Skin epidermis (tissue), 12 donors: ENCODE measurements around the gene SHANK1.

Source experiments
- H3K27ac ChIP-seq, 21 experiments: fragments of 200-600 bp; sonication (generic) in 11 of 21; one replicate each; pipeline ENCODE4 v1.5.0; 2020; ENCODE audit warnings: mild to moderate bottlenecking in 3 of 21, inconsistent platforms in 2 of 21, moderate library complexity in 2 of 21
- H3K4me3 ChIP-seq, 7 experiments: fragments of 200-600 bp; sonication (generic) in 2 of 7; one replicate each; pipeline ENCODE4 v1.5.0; 2020; ENCODE audit warnings: inconsistent platforms in 2 of 7, mild to moderate bottlenecking in 2 of 7, moderate library complexity in 1 of 7

Gene SHANK1

DNA sequence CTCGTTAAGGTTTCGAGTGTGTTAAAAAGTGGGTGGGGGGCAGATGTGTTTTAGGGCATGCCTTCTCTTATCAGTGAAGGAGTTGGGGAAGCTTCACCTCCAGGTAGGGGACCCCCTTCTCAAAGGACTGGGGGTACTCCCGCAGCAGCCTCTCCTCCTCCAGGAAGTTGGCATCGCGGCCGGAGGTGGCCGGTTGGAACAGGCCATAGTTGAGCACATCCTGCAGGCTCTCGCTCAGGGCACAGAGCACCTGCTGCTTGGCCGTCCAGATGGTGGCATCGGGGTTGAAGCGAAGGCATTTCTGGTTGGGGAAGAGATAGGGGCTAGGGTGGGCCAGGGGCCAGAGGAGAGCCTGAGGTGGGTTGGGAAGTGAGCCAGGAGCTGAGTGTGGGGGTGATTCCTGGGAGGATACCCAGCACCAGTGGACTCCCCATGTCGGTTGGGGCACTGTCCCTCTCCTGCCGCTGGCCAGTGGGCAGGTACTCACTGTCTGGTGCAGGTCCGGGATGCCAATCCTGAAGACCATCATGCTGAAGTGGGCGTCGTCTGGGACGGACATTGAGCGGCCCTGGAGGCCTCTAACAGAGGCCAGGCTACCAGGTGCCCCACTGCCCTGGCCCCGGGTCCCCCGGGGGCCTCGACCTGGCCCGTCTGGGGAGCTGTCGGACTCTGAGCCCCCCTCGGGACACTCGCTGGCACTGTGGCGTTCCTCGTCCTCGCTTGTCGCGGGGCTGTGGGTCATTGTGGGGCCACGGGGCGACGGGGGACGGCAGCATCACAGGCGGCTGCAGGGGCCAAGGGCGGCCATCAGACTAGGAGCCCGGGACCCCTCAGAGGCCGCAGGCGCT, 3.2 kb downstream of the SHANK1 start:
- Histone ChIP-seq H3K4me3 (no peak overlapping the region), H3K27ac (no peak overlapping the region)

DNA sequence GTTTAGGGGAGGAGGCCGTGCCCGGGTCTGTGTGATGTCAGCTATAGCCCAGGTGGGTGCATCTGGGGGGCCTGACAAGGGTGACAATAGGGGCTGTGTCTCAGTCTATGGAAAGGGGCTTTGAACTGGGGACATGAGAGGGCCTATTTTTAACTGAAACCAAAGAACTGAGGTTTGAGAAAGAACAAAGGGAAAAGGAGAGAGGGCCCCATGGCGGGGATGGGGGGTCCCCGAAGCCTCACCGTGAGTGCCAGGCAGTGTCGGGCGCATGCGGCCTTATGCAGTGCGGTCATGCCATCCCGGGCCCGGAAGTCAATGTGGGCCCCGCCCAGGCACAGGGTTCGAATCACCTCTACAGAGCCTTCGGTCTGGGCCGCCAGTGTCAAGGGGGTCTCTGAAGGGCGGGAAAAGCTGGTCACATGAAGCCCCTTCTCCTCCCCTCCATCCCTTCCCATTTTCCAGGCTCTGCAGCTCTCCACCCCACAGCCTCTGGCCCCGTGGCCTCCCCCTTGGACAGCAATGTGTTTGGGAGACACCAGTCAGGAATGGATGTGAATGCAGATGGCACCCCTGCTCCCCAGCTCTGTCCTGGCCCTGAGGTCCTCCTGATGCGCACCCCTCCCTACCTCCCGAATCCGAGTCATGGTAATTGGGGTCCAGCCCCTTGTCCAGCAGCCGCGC, 5.9 kb downstream of the SHANK1 start:
- Histone ChIP-seq H3K27ac (no peak overlapping the region), H3K4me3 (no peak overlapping the region)

DNA sequence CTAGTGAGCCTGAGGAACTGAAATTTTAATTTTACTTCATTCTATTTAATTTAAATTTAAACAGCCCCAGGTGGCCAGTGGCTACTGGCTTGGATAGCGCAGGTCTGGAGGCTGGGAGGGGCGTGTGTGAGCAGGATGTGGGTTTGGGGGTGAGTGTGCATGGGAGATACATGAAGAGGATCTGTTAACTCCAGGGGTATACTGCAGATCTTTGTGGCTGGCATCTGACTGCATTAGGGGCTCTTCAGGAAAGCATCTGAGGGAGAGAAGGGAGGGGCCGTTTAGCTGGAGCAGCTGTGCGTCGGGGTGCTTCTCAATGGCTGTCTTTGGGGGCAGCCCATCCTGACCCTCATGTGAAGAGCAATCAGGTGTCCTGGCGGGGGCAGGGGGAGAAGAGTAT, 6.8 kb downstream of the SHANK1 start:
- no peak overlapping the region for H3K27ac ChIP-seq
- H3K4me3 ChIP-seq = no peak overlapping the region

DNA sequence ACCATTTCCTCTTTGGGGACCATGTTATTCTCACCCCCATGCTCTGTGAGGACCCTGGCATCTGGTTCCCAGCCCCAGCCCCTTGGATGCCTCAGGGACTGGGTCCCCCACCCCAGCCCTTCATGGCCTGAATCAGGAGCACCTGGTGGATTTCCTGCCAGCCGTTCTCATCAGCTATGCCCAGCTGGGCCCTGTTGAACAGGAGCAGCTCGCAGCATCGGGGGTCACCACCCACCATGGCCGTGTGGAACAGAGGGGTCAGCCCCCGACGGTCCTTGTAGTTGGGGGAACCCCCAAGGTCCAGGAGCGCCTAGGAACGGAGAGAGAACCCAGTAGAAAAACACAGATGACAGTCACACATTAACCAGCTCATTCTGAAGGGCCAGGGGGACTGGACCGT, 7.8 kb downstream of the SHANK1 start:
- H3K27ac ChIP-seq = no peak overlapping the region
- H3K4me3 ChIP-seq = no peak overlapping the region

DNA sequence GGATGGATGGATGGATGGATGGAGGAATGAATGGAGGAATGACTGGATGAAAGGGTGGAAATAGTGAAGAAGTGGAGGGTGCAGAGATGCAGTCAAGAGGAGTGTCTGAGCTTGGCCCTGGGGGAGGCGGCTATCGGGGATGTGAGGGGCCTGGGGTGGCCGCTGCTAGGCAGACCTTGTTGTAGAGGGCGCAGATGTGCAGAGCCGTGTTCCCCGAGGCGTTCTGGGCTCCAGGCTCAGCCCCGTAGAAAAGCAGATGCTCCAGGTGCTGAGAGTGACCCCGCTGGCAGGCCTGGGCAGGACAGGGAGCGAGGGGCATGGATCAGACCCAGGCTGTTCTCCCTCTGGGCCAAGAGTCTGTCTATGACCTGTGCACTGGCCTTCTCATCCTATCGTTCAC, 8.4 kb downstream of the SHANK1 start:
- H3K4me3 ChIP-seq = no peak overlapping the region
- no peak overlapping the region for H3K27ac ChIP-seq

DNA sequence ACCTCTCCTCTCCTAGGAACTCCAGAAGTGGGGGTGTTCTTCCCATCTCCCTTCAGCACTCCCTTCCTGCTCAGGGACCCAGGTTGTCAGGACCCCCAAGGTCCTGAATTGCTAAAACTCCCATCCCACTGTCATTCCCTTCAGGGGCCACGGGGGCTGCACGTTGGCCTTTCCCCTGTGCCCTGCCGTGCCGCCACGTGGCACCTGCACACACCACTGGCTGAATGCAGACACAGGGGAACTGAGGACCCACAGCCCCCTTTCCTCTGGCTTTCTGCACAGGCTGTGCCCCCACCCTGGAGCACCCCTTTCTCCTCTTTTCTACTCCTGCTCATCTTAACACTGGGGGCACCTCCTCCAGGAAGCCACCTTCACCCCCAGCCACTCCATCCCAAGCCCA, 9.0 kb downstream of the SHANK1 start:
- Histone ChIP-seq H3K4me3 (no peak overlapping the region), H3K27ac (no peak overlapping the region)

DNA sequence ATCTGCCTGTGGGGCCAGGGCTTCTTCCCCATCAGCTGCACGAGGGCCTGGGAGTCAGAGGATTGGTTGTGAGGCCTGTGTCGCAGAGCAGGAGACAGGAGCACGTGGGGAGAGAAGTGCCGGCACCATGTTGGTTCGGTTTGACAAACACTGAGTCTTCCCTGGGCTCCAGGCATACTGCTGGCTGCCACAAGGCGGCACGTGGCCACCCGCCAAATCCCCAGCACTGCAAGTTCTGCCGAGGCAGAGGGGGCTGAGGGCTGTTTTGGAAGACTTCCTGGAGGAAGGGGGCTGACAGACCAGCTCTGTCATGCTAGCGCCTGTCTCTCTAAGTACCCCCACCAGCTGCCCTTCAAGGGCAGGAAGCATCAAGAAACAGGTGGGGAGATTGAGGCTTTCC, 9.5 kb downstream of the SHANK1 start:
- Histone ChIP-seq H3K4me3 (no peak overlapping the region), H3K27ac (no peak overlapping the region)

DNA sequence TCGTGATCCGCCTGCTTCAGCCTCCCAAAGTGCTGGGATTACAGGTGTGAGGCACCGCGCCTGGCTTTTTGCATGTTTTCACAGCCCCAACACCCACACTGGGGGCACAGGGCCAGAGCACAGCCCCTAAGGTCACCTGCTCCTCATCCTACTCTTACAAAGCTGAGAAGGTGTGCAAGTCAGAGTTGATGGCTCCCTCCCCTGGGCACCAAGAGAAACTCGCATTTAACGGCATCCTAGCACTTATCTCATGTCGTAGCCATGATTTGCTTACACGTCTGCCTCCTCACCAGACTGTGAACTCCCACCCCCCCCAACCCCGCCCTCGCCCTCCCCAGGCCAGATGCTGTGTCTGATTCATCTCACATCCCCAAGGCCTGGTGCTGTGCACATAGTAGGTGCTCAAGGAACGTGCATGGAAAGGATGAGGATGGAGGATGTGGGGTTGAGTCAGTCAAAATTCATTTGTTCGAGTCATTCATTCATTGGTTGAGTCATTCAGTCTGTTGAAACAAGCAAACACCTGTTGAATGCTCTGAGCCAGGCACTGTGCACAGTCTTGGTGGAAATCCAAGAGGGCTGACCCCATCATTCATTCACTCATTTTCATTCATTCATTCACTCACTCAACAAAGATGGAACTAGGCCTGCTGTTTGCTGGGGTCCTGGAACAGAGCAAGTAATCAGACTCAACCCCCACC, 11.3 kb downstream of the SHANK1 start:
- Histone ChIP-seq H3K27ac (no peak overlapping the region), H3K4me3 (no peak overlapping the region)

DNA sequence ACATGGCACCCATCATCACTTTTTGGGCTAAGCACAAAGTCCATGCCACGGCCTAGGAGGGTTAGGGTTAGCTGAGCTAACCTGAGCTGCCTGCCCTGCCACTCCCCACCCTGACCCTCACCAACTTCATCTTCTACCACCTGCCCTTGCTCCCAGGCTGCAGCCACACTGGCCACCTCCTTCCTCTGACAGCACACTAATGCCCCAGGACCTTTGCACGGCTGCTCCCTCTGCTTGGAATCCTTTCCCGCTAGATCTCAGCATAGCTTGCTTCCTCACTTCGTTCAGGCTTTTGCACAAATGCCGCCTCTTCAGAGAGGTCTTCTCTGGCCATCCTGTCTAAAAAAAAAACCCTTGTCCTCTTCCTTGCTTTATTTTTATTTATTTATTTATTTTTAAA, 13.2 kb downstream of the SHANK1 start:
- H3K27ac ChIP-seq = no peak overlapping the region
- no peak overlapping the region for H3K4me3 ChIP-seq

DNA sequence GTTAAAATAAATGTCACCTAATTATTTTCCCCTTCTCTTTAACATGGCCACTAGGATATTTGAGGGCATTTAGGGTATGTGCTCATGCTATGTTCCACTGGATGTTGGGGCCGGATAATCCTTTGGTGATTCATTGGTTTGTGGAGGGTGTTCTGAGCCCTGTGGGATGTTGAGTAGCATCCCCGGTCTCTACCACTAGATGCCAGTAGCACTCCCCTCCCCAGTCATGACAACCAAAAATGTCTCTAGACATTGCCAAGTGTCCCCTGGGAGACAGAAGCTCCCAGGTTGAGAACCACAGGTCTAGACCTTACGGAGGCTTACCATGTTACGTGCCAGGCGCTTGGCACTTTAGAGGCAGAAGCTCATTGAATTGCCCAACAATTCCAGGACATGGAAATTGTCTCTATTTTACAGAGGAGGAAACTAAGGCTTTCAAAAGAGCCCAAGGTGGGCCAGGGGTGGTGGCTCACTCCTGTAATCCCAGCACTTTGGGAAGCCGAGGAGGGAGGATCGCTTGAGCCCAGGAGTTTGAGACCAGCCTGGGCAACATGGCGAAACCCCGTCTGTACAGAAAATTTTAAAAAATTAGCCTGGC, 14.1 kb downstream of the SHANK1 start:
- Histone ChIP-seq H3K27ac (no peak overlapping the region), H3K4me3 (no peak overlapping the region)

DNA sequence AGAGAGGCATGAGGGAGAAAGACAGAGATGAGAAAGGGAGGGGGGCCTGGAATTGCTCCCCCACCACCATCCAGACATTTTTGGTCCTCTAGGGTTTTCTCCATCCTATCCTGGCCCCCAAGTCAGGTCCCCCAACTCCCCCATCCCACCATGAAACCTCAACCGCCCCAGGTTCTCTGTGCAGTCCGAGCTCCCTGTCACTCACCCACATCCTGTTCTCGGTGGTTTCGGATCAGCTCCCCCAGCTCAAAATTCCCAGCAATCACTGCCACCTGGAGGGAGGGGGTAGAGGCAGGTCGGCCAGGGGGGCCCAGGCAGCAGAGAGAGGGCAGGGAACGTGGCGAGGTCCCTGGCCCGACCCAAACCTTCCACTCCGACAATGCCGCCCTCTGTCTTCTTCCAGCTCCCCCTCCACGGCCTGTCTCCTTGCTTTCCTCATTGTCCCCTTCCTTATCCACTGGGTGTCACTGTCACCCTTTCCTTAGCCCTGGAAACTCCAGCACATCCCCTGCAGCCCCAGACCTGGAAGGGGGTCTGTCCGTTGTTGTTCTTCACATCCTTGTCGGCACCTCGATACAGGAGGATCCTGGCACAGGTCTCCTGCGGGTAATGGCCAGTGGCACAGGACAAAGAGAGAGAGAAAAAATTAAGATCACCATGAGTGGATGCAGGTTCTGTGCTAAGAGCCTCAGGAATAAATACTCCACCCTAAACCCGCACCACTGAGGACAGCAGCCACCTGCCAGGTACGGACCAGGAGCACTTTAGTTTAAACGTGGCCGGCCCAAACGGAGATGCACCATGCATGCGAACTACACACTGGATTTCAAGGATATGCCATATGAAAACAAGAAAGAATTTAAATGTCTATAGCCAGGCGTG, 15.4 kb downstream of the SHANK1 start:
- no peak overlapping the region for H3K27ac ChIP-seq
- no peak overlapping the region for H3K4me3 ChIP-seq

DNA sequence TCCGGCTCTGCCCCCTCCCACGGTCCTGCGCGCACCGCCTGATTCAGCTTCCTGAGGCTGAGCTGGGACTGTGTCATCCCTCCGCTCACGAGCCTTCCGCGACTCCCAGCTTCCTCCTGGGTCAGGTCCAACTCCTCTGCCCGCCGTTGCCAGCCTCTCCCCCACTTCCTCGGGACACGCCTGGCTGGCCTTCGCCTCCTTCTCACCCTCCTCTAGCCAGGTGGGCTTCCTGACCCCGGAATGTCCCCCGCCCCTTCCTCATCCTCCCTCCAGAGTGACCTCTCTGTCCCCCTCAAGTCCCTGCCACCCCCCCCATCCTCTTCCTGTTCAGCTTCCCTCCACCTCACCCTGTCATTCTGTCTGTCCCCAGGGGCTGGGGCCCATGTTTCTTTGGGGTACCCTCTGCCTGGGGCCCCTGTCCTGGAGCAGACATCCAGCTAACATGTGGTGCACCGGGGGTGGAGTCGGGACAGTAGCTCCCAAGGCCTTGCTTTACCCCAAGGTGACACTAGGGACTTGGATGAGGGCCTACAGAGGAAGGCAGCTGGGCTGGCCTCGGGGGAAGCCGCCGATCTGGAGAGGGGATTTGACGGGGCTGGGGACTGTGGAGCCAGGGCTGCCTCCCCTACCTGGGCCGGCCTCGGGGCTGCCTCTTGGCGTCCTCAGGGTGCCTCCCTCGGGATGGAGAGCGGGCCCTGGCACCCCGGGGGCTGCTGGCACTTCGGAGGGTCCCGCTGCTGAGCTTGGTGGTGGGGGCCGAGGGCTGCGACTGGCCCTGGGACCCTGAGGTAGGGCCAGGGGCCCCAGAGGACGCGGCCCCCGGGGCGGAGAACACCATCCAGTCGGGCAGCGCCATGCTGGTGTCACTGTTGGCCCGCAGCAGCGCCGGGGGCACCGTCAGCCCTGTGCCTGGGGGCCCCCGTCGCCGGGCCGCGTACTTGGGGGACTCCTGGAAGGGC, 16.5 kb downstream of the SHANK1 start:
- no peak overlapping the region for H3K4me3 ChIP-seq
- H3K27ac ChIP-seq = no peak overlapping the region

DNA sequence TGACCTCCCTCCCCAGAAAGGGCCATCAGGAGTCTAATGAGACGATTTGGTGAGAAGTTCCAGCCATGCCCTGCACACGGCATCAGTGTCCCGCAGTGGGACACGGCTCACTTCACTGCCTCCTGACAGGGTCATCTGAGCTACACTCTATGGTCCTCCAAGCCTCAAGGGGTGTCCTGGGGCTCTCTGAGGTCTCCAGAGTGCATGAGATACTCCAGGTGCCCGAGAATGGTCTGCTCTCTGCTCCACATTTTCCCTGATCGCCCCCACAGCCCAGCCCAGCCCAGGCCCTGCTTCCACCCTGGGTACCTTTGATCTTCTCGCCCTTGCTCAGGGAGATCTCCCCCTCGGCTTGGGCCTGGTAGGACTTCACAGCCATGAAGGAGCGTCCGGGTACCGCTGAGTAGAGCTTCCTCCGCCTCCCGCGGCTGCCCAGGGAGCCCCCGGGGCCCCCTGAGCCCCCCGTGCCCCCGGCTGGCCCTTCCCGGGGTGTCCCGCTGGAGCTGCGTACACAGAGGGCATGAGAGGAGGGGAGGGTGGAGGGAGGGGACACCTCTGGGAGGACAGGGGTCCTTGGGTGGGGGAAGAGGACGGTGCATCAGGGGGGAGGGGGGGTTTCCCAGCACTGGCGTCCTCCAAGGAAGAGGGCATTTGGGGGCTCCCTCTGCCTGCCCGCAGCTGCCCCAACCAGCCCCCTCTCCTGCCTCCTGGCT, 17.3 kb downstream of the SHANK1 start:
- Histone ChIP-seq H3K27ac (no peak overlapping the region), H3K4me3 (no peak overlapping the region)

DNA sequence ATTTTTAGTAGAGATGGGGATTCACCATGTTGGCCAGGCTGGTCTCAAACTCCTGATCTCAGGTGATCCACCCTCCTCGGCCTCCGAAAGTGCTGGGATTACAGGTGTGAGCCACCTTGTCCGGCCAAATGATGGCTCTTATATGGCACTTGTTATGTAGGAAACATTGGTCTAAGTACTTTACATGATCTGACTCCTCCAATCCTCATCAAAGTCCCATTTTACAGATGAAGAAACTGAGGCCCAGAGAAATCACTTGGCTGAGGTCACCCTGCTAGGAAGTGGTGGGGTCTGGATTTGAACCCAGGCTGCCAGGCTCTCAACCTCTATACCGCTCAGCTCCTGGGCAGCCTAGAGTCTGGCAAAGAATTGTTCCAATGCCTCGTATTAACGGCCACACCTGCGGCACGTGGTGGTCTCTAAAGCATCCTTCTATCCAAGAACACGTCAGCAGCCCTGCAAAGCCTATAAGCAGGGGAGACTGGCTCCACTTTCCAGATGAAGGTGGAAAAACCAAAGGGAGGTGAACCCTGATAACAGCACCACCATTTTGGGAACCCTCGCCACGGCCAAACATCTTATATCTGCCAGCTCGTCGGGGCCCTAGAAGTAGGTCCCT, 18.1 kb downstream of the SHANK1 start:
- Histone ChIP-seq H3K4me3 (no peak overlapping the region), H3K27ac (no peak overlapping the region)

DNA sequence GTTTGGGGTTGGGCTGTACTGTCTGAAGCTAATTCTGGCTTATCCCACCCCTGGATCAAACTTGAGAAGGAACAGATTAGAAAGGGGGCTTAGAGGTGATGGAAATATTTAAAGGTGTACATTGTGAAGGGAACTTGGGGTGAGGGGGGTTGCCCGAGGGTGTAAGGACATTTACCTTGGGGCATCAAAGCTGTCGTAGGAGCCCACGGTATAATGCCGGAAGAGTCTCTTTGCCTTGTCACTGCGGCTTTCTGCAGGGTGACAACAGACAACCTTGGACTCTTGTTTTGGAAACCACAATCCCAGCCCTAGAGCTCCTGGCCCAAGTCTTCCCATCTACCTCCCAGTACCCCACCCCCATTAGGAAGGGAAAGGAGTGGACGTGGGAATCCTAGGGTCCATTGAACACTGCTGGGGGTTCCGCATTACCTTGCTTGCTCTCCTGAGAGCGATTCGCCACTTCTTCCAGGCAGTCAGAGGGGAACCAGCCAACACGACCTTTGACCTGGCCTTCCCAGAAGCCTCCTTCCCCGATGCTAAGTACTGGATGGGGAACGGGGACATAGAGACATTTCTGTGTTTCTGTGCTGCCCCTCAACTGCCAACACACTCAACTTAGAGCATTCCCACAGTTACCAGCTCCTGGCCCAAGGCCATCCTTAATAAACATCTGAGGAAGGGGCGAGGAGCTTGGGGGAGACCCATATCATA, 22.0 kb downstream of the SHANK1 start:
- H3K27ac ChIP-seq = no peak overlapping the region
- H3K4me3 ChIP-seq = no peak overlapping the region

DNA sequence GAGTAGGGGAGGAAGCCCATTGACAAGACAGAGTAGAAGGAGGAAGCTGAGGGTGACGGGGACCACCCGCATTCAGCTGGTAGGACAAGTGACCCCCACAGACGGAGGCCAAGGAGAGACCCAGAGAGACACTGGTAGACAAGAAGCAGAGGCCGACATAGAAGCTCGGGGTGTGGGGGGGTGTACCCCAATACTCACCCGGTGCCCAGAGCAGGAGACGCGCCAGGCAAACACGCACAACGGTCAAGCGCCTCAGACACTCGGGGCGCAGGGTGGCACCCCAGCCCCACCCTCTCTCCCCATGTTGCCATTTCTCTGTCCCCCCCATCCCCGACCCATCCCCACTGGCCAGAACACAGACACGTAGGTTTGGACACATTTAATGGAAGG, 23.5 kb downstream of the SHANK1 start:
- no peak overlapping the region for H3K27ac ChIP-seq
- no peak overlapping the region for H3K4me3 ChIP-seq
